Measurements from ENCODE around the gene CEP68.
A peak's percentile ranks its signal among the peaks of the same experiment; 100 is the strongest.
"Not testable (repeated sequence)": the region's sequence is repeated elsewhere in the genome, so short reads cannot be mapped to it uniquely, and the experiment has no call there.

CEP68 gene

GRCh38 chr2:65056215-65057053 lies at the start of gene CEP68:
Gene CEP68, plus strand, starts transcription at chr2:65056416. Its CDS starts 13,029 bp downstream, at chr2:65069445.
- peak; percentile 99 for DNase-seq

GRCh38 chr2:65013776-65014175 lies 42.4 kb upstream of the CEP68 start:
- DNase-seq = no peak

- no peak for DNase-seq
Observed at GRCh38 chr2:65015731-65016130, 40.5 kb upstream of the CEP68 start.

- peak; percentile 90 for DNase-seq
Observed at GRCh38 chr2:65016789-65017188, 39.4 kb upstream of the CEP68 start.

- peak; percentile 91 for DNase-seq
Observed at GRCh38 chr2:65017335-65017734, 38.9 kb upstream of the CEP68 start.

GRCh38 chr2:65018141-65018582 lies 38.1 kb upstream of the CEP68 start:
- peak; percentile 93 for DNase-seq

- no peak for DNase-seq
Observed at GRCh38 chr2:65019010-65019409, 37.2 kb upstream of the CEP68 start.

- DNase-seq = no peak
Observed at GRCh38 chr2:65019675-65020195, 36.5 kb upstream of the CEP68 start.

GRCh38 chr2:65020251-65020650 lies 36.0 kb upstream of the CEP68 start:
- not testable (repeated sequence) for DNase-seq

- DNase-seq = no peak
Observed at GRCh38 chr2:65020943-65021528, 35.2 kb upstream of the CEP68 start.

- DNase-seq = no peak
Observed at GRCh38 chr2:65021709-65022108, 34.5 kb upstream of the CEP68 start.

- DNase-seq = no peak
Observed at GRCh38 chr2:65022189-65022588, 34.0 kb upstream of the CEP68 start.

GRCh38 chr2:65023742-65024141 lies 32.5 kb upstream of the CEP68 start:
- DNase-seq = no peak

- no peak for DNase-seq
Observed at GRCh38 chr2:65024149-65024829, 31.9 kb upstream of the CEP68 start.

GRCh38 chr2:65025453-65026123 lies 30.6 kb upstream of the CEP68 start:
- peak; percentile 84 for DNase-seq

- DNase-seq = no peak
Observed at GRCh38 chr2:65026154-65026553, 30.1 kb upstream of the CEP68 start.

GRCh38 chr2:65026704-65027464 lies 29.3 kb upstream of the CEP68 start:
- DNase-seq = no peak

- DNase-seq = peak; percentile 59
Observed at GRCh38 chr2:65027616-65028244, 28.5 kb upstream of the CEP68 start.

GRCh38 chr2:65030476-65031332 lies 25.5 kb upstream of the CEP68 start:
- DNase-seq = no peak

- DNase-seq = peak; percentile 30
Observed at GRCh38 chr2:65031341-65032018, 24.7 kb upstream of the CEP68 start.

All from inflammatory macrophage treated with lipopolysaccharide for 4 hours (primary cell).